PFSK-1 (cell line): Measurements from ENCODE around the gene DNAAF3.

ENCODE experiments used
- FOXP2 ChIP-seq: optimal IDR thresholded peaks from 2 replicates; pipeline ENCODE3; 2011; ENCODE audit warnings: borderline replicate concordance, control low read depth, inconsistent platforms; ENCODE audit not compliant: insufficient read depth; ENCODE audit errors: extremely low read length, extremely low read depth
- POLR2AphosphoS5 ChIP-seq: IDR thresholded peaks from 2 replicates; pipeline ENCODE4 v1.6.1; 2012; ENCODE audit warnings: low read depth, mild to moderate bottlenecking, control low read depth, low read length, moderate library complexity
- SIN3A ChIP-seq: IDR thresholded peaks from 2 replicates; pipeline ENCODE4 v1.6.1; 2012; ENCODE audit warnings: mild to moderate bottlenecking, low read length, moderate library complexity, borderline replicate concordance; ENCODE audit not compliant: insufficient read depth
- TAF1 ChIP-seq: IDR thresholded peaks from 2 replicates; pipeline ENCODE4 v1.6.1; 2012; ENCODE audit warnings: low read length, control low read depth, borderline replicate concordance; ENCODE audit not compliant: insufficient read depth
- TF ChIP-seq, protein P1 (sequence below), 2 experiments: IDR thresholded peaks; 2 replicates each; pipeline versions ENCODE4 v1.6.1 to v1.8.0; 2011 to 2012; ENCODE audit warnings: low read depth in 2 of 2, low read length in 2 of 2, control low read depth in 1 of 2, inconsistent platforms in 1 of 2, mild to moderate bottlenecking in 1 of 2, moderate library complexity in 1 of 2; ENCODE audit not compliant: insufficient read depth in 1 of 2

The DNAAF3 gene

DNA sequence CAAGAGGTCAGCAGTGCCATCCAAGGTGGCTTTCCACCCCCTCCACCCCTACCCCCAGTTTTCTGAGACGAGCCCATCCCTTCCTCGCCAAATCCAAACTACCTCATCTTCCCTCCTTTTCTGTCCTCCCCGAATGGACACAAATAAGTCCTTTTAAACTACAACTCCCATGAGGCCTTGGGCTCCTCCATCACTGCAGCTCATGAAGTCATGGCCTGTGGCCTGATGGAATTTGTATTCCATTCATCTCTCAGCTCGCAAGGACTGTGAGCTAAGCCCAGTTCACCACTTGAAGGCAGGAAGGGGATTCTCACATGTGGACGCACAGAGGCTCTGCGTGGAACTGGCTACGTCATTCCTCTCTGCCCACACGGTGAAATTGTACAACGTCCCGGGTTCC, 30.4 kb upstream of the DNAAF3 start:
- TF ChIP-seq FOXP2 (no peak), TAF1 (no peak), SIN3A (no peak), POLR2AphosphoS5 (no peak)
- TF ChIP-seq, protein P1, sequence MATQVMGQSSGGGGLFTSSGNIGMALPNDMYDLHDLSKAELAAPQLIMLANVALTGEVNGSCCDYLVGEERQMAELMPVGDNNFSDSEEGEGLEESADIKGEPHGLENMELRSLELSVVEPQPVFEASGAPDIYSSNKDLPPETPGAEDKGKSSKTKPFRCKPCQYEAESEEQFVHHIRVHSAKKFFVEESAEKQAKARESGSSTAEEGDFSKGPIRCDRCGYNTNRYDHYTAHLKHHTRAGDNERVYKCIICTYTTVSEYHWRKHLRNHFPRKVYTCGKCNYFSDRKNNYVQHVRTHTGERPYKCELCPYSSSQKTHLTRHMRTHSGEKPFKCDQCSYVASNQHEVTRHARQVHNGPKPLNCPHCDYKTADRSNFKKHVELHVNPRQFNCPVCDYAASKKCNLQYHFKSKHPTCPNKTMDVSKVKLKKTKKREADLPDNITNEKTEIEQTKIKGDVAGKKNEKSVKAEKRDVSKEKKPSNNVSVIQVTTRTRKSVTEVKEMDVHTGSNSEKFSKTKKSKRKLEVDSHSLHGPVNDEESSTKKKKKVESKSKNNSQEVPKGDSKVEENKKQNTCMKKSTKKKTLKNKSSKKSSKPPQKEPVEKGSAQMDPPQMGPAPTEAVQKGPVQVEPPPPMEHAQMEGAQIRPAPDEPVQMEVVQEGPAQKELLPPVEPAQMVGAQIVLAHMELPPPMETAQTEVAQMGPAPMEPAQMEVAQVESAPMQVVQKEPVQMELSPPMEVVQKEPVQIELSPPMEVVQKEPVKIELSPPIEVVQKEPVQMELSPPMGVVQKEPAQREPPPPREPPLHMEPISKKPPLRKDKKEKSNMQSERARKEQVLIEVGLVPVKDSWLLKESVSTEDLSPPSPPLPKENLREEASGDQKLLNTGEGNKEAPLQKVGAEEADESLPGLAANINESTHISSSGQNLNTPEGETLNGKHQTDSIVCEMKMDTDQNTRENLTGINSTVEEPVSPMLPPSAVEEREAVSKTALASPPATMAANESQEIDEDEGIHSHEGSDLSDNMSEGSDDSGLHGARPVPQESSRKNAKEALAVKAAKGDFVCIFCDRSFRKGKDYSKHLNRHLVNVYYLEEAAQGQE (IDR thresholded peaks at IDR 0.05; ENCODE audit: insufficient read depth in 1 of 2, low read depth in 2 of 2, low read length in 2 of 2): no peak

DNA sequence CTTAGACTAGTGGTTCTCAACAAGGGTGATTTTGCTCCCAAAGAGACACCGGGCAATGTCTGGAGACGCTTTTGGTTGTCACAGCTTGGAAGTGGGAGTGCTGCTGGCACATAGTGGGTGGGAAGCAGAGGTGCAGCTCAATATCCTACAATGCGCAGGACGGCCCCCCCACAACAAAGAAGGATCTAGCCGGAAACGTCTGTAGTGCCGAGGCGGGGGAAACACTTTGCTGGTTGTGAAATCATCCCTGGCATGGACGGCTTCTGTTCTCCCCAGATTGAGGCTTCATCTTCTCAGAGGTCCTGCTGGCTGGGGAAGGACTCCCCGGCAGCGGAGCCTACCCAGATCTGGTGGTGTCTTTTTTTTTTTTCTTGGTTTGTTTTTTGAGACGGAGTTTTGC, 27.1 kb upstream of the DNAAF3 start:
- TF ChIP-seq POLR2AphosphoS5 (no peak), TAF1 (no peak), SIN3A (no peak), FOXP2 (no peak)
- TF ChIP-seq, protein P1 (IDR thresholded peaks at IDR 0.05; ENCODE audit: insufficient read depth in 1 of 2, low read depth in 2 of 2, low read length in 2 of 2): no peak

DNA sequence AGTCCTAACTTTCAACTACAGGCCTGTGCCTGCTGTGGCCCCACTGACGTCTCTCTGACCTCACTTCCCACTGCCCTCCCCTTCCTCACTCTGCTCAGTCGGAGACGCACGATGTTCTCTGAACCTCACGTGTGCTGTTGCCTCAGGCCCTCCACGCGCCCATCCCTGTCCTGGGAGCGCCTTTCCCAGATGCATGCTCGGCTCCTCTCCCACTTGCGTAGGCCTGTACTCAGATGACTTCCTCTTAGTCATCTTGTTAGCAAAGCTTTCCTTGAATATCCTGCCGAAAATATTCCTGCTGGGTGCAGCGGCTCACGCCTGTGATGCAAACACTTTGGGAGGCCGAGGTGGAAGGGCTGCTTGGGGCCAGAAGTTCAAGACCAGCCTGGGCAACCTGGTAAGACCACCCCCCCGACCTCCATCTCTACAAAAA, 23.0 kb upstream of the DNAAF3 start:
- TF ChIP-seq SIN3A (0 out of 2 replicates have a peak, but pooled peaks have one; percentile 73), POLR2AphosphoS5 (peak; percentile 68), TAF1 (no peak), FOXP2 (peak; percentile 97)
- TF ChIP-seq, protein P1 (IDR thresholded peaks at IDR 0.05; ENCODE audit: insufficient read depth in 1 of 2, low read depth in 2 of 2, low read length in 2 of 2): peak; percentile 67 to 68

DNA sequence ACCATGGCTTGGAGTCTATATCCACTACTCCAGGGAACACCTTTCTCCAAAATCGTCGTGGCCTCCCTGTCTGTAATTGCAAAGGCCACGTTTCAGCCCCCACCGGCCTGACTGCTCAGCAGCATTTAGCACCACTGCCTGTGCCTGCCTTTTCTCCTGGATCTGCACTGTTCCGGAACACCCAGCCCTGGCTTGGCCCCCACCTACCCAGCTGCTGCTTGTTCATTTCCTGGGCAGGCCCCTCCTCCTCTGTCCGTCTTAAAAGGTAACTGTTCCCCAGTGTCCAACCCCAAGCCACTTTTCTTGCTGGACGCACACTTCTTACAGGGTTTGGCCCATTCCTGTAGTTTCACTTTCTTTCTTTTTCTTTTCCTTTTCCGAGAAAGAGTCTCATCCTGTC, 22.2 kb upstream of the DNAAF3 start:
- TF ChIP-seq POLR2AphosphoS5: 0 out of 2 replicates have a peak, but pooled peaks have one; percentile 20
- TF ChIP-seq SIN3A: no peak
- TF ChIP-seq, protein P1 (IDR thresholded peaks at IDR 0.05; ENCODE audit: insufficient read depth in 1 of 2, low read depth in 2 of 2, low read length in 2 of 2): peak in 1 of 2 experiments; percentile 30; a peak in 1 of 4 replicates

DNA sequence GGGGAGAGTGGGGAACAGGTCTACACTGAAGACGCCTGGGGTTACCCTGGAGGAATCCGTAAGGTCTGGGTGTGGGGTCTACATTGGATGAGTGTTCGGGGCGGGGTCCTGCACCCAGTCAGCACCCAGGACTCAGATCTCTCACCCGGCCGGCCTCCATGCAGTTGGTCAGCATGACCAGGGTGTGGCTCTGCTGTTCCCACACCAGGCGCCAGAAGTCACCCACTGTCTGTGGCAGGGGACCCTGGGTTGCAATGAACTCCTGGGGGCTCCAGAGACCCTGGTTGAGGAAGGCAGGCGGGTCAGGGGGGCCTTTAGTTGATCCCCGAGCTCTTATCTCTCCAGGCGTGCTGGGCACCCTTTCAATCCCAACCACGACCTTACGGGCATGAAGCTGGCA, 19.7 kb upstream of the DNAAF3 start:
- no peak for TF ChIP-seq TAF1
- no peak for TF ChIP-seq FOXP2
